HEK293T (cell line): ENCODE measurements around the gene KRTAP10-9.

ENCODE experiments used
- CTCF ChIA-PET: fragments of 350-600 bp; formaldehyde crosslinking; extraction: SDS; loops from one replicate; lab custom pipeline; 2021; ENCODE audit warnings: antibody characterized with exemption, inconsistent platforms; lab: Yijun Ruan, JAX
- POLR2A ChIA-PET: fragments of 350-600 bp; formaldehyde crosslinking; extraction: SDS; loops from one replicate; lab custom pipeline; 2020; ENCODE audit warnings: antibody characterized with exemption, inconsistent platforms; lab: Yijun Ruan, JAX
- DNase-seq: peaks from one replicate; pipeline ENCODE4 v3.0.0; 2012; ENCODE audit warnings: mixed read lengths; ENCODE audit errors: extremely low spot score
- ARNT ChIP-seq: fragments of 450-650 bp; IDR thresholded peaks from 2 replicates; pipeline ENCODE4 v1.6.1; 2017; ENCODE audit warnings: mild to moderate bottlenecking
- CTBP1 ChIP-seq: fragments of 450-650 bp; IDR thresholded peaks from 2 replicates; pipeline ENCODE4 v1.6.1; 2016; ENCODE audit warnings: borderline replicate concordance
- ELF4 ChIP-seq: fragments of 450-650 bp; IDR thresholded peaks from 2 replicates; pipeline ENCODE4 v1.6.1; 2017; ENCODE audit warnings: antibody characterized with exemption
- FOXA1 ChIP-seq: fragments of 450-650 bp; IDR thresholded peaks from 2 replicates; pipeline ENCODE4 v1.6.1; 2016; ENCODE audit warnings: mild to moderate bottlenecking
- FOXK2 ChIP-seq: fragments of 450-650 bp; IDR thresholded peaks from 2 replicates; pipeline ENCODE4 v1.6.1; 2016; ENCODE audit warnings: mild to moderate bottlenecking
- FOXM1 ChIP-seq: fragments of 450-650 bp; IDR thresholded peaks from 2 replicates; pipeline ENCODE4 v1.6.1; 2017; ENCODE audit warnings: mild to moderate bottlenecking, borderline replicate concordance
- HDGF ChIP-seq: fragments of 450-650 bp; IDR thresholded peaks from 2 replicates; pipeline ENCODE4 v1.6.1; 2017; ENCODE audit warnings: antibody characterized with exemption, borderline replicate concordance
- L3MBTL2 ChIP-seq: fragments of 450-650 bp; conservative IDR thresholded peaks from 2 replicates; pipeline ENCODE4 v1.6.1; 2016; ENCODE audit warnings: mild to moderate bottlenecking
- LEF1 ChIP-seq: fragments of 450-650 bp; IDR thresholded peaks from 2 replicates; pipeline ENCODE4 v1.6.1; 2017; ENCODE audit warnings: mild to moderate bottlenecking, borderline replicate concordance
- NFRKB ChIP-seq: fragments of 450-650 bp; IDR thresholded peaks from 2 replicates; pipeline ENCODE4 v1.6.1; 2016; ENCODE audit warnings: mild to moderate bottlenecking, moderate library complexity
- PKNOX1 ChIP-seq: fragments of 450-650 bp; IDR thresholded peaks from 2 replicates; pipeline ENCODE4 v1.6.1; 2016
- SP1 ChIP-seq: fragments of 450-650 bp; IDR thresholded peaks from 2 replicates; pipeline ENCODE4 v1.6.1; 2017
- SUZ12 ChIP-seq: fragments of 450-650 bp; IDR thresholded peaks from 2 replicates; pipeline ENCODE4 v1.6.1; 2016; ENCODE audit warnings: mild to moderate bottlenecking
- TARDBP ChIP-seq: fragments of 450-650 bp; IDR thresholded peaks from 2 replicates; pipeline ENCODE4 v1.6.1; 2016
- ZNF384 ChIP-seq: fragments of 450-650 bp; IDR thresholded peaks from 2 replicates; pipeline ENCODE4 v1.6.1; 2016

Gene KRTAP10-9

GRCh38 chr21:44667612-44668011 is 40.7 kb downstream of the KRTAP10-9 start:
- TF ChIP-seq ZNF384 (no peak), ELF4 (no peak), CTBP1 (no peak), PKNOX1 (no peak), NFRKB (no peak), SUZ12 (no peak), TARDBP (no peak), ARNT (no peak)
- ChIA-PET POLR2A (no interaction called here), CTCF (no interaction called here)
- no peak for DNase-seq

GRCh38 chr21:44670642-44671432 is 43.9 kb downstream of the KRTAP10-9 start:
- TF ChIP-seq CTBP1 (no peak), FOXK2 (no peak), TARDBP (no peak), FOXM1 (no peak), LEF1 (no peak)
- no peak for DNase-seq
- ChIA-PET POLR2A (no interaction called here), CTCF (no interaction called here)

GRCh38 chr21:44671911-44672310 is 45.0 kb downstream of the KRTAP10-9 start:
- ChIA-PET CTCF (no interaction called here), POLR2A (no interaction called here)
- DNase-seq: no peak
- TF ChIP-seq TARDBP (no peak), L3MBTL2 (no peak), SUZ12 (no peak), NFRKB (no peak), PKNOX1 (no peak), HDGF (no peak), SP1 (no peak), FOXK2 (no peak)

- ChIA-PET POLR2A (no interaction called here), CTCF (no interaction called here)
- DNase-seq: no peak
- no peak for TF ChIP-seq NFRKB
- TF ChIP-seq FOXA1: no peak
- TF ChIP-seq PKNOX1: no peak
- TF ChIP-seq FOXM1: no peak
- no peak for TF ChIP-seq TARDBP
- TF ChIP-seq L3MBTL2: no peak
Observed at GRCh38 chr21:44677881-44678280, 51.0 kb downstream of the KRTAP10-9 start.
